ENCODE results near the gene DUSP14.

DUSP14 gene

GRCh38 chr17:37493249-37494027 lies 3.7 kb downstream of the DUSP14 start:
- Histone ChIP-seq H3K27ac (replicated peaks) (no peak overlapping the region), H3K27me3 (ENCODE audit: insufficient read depth, poor library complexity, severe bottlenecking) (no peaks in the 10 kb centered on the region), H3K4me3 (replicated peaks; ENCODE audit: insufficient read depth, low read length) (no peak overlapping the region)
- DNase-seq (ENCODE audit: low read depth in 1 of 2, low spot score in 1 of 2): no peak
- TF ChIP-seq CTCF (IDR thresholded peaks at IDR 0.05; ENCODE audit: insufficient read depth, low read length) (no peak), GABPA (IDR thresholded peaks at IDR 0.05; ENCODE audit: low read depth) (no peak)

- TF ChIP-seq GABPA (IDR thresholded peaks at IDR 0.05; ENCODE audit: low read depth) (no peak), POLR2AphosphoS5 (IDR thresholded peaks at IDR 0.05; ENCODE audit: low read depth) (no peak), SPI1 (IDR thresholded peaks at IDR 0.05; ENCODE audit: borderline replicate concordance, low read depth) (no peak), REST (IDR thresholded peaks at IDR 0.05; ENCODE audit: insufficient replicate concordance, low read depth) (no peak), CTCF (IDR thresholded peaks at IDR 0.05; ENCODE audit: insufficient read depth, low read length) (no peak)
- Histone ChIP-seq H3K4me3 (replicated peaks; ENCODE audit: insufficient read depth, low read length) (no peak overlapping the region), H3K27ac (replicated peaks) (no peak overlapping the region), H3K27me3 (ENCODE audit: insufficient read depth, poor library complexity, severe bottlenecking) (no peaks in the 10 kb centered on the region)
- DNase-seq (ENCODE audit: low read depth in 1 of 2, low spot score in 1 of 2): no peak
Measured at GRCh38 chr17:37494401-37494831, 4.7 kb downstream of the DUSP14 start.

GRCh38 chr17:37494971-37495370 lies 5.3 kb downstream of the DUSP14 start:
- DNase-seq (ENCODE audit: low read depth in 1 of 2, low spot score in 1 of 2): no peak
- H3K4me3 ChIP-seq (replicated peaks; ENCODE audit: insufficient read depth, low read length): no peak overlapping the region
- no peaks in the 10 kb centered on the region for H3K27me3 ChIP-seq (ENCODE audit: insufficient read depth, poor library complexity, severe bottlenecking)
- no peak for TF ChIP-seq SPI1 (IDR thresholded peaks at IDR 0.05; ENCODE audit: borderline replicate concordance, low read depth)
- TF ChIP-seq POLR2AphosphoS5 (IDR thresholded peaks at IDR 0.05; ENCODE audit: low read depth): no peak
- TF ChIP-seq GABPA (IDR thresholded peaks at IDR 0.05; ENCODE audit: low read depth): no peak
- no peak for TF ChIP-seq REST (IDR thresholded peaks at IDR 0.05; ENCODE audit: insufficient replicate concordance, low read depth)
- no peak for TF ChIP-seq CTCF (IDR thresholded peaks at IDR 0.05; ENCODE audit: insufficient read depth, low read length)
- no peak overlapping the region for H3K27ac ChIP-seq (replicated peaks)

- H3K27me3 ChIP-seq (ENCODE audit: insufficient read depth, poor library complexity, severe bottlenecking): no peaks in the 10 kb centered on the region
- no peak overlapping the region for H3K4me3 ChIP-seq (replicated peaks; ENCODE audit: insufficient read depth, low read length)
- DNase-seq (ENCODE audit: low read depth in 1 of 2, low spot score in 1 of 2): no peak
- H3K27ac ChIP-seq (replicated peaks): no peak overlapping the region
- no peak for TF ChIP-seq REST (IDR thresholded peaks at IDR 0.05; ENCODE audit: insufficient replicate concordance, low read depth)
- no peak for TF ChIP-seq POLR2AphosphoS5 (IDR thresholded peaks at IDR 0.05; ENCODE audit: low read depth)
- TF ChIP-seq SPI1 (IDR thresholded peaks at IDR 0.05; ENCODE audit: borderline replicate concordance, low read depth): no peak
- TF ChIP-seq GABPA (IDR thresholded peaks at IDR 0.05; ENCODE audit: low read depth): no peak
- no peak for TF ChIP-seq CTCF (IDR thresholded peaks at IDR 0.05; ENCODE audit: insufficient read depth, low read length)
Measured at GRCh38 chr17:37500378-37500777, 10.7 kb downstream of the DUSP14 start.
